HG03378 (cell line): Measurements from ENCODE around the gene MBOAT7.
A peak's percentile ranks its signal among the peaks of the same experiment; 100 is the strongest.
"Not testable (repeated sequence)": the region's sequence is repeated elsewhere in the genome, so short reads cannot be mapped to it uniquely, and the experiment has no call there.

Experiments used
- ATAC-seq: cut with Tn5 transposase; IDR thresholded peaks from one replicate; pipeline ENCODE4 v1.9.1; 2021; ENCODE audit warnings: mild to moderate bottlenecking, moderate library complexity; ENCODE audit not compliant: unreplicated experiment

The MBOAT7 gene

DNA sequence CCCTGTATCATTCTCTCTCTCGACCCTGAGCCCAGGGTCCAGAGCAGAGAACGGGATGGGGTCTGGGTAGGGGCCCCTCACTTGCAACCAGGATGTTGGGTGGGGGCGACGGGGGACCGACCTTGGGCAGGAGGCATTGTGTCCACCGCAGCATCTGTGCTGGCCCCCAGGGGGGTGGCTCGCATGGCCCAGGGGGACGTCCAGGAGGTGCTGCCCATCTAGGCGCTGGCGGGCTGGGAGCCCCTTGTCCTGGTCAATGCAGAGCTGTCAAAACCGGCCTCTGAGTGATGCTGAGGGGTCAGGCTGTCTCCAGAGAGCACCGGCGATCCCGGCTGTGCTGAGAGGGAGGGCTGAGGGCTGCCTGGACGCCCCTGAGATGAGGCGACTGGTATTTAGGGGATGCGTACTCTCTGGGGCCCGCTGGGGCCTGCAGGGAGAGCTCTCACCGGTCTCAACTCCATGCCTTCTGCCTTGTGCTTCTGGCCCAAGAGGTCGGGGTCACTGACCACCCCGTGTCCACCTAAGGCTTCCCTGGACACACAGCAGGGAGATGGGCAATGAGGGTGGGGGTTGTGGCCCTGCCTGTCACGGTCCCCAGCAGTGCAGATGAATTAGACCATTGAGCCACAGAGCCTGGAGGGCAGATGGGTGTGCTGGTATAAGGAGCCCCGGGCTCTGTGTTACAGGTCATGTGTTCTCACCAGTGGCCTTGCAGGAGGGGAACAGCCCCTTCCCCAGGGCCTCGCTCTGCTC lies 19.9 kb upstream of the MBOAT7 start:
- no peak for ATAC-seq

DNA sequence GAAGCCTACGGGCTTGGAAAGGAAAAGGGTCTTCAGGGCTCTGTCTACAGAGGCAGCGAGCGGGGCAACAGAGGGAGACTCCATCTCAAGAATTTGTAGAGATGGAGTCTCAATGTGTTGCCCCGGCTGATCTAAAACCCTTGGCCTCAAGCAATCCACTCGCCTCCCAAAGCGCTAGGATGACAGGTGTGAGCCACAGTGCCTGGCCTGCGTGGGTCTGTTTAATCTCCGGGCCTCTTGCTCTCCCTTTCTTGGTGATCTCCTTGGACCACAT lies 19.3 kb upstream of the MBOAT7 start:
- no peak for ATAC-seq

DNA sequence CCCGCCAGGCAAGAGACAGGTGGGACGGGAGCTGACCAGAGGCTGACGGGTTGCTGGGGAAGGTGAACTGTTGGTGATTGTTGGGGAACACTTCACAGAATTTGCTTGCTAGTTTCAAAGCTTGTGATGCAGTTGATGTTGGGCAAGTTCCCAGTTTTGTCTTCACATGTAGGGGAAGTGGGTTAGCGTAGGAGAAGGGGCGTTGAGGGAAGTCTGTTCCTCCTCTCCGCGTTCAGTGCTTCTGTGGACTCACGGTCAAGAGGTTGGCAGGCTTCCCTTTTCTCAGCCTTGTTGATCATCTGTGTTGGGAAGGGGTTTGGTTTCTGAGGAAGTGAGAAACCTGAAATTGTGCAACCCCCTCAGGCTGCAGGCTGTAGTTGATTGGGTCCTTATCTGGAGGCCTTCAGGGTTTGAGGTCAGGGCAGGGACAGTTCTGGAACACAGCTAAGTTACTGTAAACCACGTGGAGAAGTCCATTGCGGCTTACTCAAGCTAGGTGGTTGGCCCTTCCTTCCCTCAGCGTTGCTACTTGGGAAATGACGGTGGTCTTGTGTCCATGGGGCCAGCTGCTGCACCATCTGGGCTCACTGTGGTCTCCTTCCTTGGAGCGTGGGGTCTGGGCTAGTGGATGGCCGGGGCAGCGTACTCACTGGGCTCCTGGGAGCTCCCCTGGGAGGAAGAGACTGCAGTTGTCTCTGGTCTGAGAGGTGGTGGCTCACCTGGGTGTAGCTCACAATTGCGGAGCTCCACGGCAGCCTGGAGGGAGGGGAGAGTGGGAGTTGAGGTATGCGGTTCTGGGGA lies 18.8 kb upstream of the MBOAT7 start:
- peak; percentile 34 for ATAC-seq

DNA sequence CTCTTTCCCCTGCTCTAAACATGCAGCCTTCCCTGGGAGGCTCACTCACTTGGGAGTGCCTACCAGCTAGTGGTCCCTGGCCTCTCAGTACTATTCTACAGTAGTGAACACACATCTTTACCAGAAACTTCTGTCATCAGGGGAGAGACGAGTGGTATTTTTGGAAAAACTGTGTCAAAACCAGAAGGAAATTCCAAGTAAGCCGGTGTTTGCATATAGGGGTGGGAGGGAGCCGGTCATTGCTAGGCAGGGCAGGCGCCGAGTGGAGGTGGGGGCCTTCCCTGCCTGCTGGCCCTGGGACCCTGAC lies 18.2 kb upstream of the MBOAT7 start:
- ATAC-seq: no peak

DNA sequence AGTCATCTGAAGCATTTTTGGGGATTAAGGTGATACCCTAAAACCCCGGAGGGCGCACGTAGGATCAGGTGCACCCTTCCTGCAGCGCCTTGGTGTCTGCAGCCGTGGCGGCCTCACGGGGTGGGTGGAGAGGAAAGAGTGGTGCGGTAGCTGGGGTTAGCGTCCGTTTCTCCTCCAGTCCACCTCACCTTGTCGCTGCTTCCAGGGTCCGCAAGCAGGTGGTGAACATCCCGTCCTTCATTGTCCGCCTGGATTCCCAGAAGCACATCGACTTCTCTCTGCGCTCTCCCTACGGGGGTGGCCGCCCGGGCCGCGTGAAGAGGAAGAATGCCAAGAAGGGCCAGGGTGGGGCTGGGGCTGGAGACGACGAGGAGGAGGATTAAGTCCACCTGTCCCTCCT lies 17.8 kb upstream of the MBOAT7 start:
- not testable (repeated sequence) for ATAC-seq

DNA sequence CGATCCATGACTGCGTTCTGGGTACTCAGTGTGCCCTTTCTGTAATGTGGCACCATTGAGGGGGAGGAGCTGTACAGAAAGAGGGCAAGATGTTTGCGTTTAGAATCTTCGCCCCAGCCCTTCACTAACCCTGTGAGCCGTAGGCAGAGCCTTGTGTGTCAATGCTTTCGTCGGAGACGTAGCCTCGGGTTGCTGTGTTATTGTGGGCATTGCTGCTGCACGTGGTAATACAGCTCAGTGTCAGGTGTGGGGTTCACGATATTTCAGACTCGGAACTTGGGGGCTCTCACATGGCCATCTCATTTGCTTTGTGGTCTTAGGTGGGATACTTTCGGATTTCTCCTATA lies 17.4 kb upstream of the MBOAT7 start:
- no peak for ATAC-seq

DNA sequence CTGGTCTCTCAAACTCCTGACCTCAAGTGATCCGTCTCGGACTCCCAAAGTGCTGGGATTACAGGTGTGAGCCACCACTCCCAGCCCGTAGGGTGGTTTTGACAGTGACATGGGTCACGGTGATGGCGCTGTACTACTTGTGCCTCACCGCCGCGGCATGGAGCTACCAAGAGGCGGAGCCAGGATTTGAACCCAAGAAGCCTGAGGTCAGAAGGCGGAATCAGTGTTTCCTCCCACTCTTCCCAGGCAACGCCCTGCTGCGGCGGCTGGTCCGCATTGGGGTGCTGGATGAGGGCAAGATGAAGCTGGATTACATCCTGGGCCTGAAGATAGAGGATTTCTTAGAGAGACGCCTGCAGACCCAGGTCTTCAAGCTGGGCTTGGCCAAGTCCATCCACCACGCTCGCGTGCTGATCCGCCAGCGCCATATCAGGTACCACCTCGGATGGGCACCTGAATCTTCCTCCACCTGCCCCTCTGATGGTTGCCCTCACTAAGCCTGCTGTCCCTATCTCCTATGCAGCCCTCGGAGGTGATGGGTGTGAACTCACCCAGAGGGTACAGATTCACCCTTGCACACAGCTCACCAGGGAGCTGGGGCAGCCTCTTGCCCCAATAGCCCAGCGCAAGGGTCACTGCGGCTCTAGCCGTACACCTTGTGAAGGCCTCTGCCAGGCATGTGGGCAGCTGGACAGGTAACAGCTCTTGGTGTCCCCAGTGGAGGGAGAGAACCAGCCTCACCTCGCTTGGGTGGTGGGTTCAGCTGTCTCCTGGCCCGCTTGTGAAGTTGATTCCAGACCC lies 16.9 kb upstream of the MBOAT7 start:
- ATAC-seq: no peak

DNA sequence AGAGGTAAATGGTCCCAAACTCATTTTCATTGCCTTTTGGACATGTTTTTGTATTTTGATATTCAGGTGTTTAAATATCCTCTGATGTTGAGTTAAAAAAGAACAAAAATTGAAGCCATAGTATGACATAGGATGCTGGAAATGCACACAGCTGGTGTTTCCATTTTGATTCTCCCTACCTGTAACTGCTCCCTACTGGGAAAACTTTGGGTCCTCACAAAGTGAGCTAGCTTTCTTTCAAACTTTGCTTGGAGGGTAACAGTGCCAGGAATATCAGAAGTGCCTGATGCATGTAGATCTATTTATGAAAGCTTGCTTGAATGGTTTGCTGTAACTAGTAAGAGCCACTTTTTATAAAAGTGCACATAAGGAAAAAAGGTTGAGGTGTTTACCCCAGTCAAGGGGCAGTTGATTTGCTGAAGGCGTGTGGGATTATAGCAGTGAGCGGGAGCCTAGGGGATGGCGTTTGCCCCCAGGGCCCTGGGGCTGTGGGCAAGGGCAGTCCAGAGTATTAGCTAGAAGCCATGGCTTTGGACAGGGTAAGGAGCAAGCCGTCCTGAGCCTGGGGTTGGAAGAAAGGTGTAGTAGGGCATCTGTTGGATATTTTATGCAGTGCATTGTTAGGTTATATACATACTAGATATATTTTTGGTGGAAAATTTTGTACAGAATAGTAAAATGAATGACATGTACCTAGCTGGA lies 15.5 kb upstream of the MBOAT7 start:
- ATAC-seq: no peak

DNA sequence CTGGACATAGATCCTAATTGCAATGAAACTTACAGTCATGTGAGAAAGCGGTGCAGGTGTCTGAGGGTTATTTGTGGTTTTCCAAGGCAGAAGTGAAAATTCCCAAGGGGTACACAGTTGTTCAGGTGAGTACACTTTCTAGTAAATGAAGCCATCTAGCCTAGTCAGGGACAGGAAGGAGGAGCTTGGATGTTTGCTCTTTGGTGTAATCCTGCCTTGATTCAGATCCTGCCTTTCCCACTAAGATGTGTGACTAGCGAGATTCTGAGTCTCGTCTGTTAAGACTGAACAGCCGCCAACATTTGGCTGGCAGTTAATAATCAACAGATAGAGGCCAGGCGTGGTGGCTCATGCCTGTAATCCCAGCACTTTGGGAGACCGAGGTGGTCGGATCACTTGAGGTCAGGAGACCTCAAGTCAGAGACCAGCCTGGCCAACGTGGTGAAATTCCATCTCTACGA lies 13.8 kb upstream of the MBOAT7 start:
- no peak for ATAC-seq

DNA sequence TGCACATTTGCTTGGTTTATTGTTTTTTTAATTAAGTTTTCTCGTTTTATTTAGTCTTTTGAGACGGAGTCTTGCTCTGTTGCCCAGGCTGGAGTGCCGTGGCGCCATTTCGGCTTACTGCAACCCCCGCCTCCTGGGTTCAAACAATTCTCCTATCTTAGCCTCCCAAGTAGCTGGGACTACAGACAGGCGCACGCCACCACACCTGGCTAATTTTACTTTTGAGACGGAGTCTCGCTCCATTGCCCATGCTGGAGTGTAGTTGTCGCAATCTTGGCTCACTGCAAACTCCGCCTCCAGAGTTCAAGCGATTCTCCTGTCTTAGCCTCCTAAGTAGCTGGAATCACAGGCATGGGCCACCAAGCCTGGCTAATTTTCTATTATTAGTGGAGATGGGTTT lies 12.6 kb upstream of the MBOAT7 start:
- no peak for ATAC-seq

DNA sequence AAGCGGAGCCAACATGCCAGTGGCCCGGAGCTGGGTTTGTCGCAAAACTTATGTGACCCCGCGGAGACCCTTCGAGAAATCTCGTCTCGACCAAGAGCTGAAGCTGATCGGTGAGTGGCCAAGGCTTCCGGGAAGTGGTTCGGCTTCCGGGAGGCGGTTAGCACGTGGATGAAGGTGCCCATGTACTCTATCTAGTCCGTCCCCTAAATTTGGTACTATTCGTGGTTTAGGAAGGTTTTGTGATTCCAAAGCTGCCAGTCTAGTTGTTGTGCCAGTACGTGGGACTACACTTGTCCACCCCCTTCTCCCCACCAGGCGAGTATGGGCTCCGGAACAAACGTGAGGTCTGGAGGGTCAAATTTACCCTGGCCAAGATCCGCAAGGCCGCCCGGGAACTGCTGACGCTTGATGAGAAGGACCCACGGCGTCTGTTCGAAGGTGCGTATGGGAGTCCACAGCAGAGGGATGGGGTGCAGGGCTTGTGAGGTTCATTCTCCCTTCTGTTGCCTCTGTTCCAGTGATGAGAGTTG lies 11.9 kb upstream of the MBOAT7 start:
- ATAC-seq: no peak

DNA sequence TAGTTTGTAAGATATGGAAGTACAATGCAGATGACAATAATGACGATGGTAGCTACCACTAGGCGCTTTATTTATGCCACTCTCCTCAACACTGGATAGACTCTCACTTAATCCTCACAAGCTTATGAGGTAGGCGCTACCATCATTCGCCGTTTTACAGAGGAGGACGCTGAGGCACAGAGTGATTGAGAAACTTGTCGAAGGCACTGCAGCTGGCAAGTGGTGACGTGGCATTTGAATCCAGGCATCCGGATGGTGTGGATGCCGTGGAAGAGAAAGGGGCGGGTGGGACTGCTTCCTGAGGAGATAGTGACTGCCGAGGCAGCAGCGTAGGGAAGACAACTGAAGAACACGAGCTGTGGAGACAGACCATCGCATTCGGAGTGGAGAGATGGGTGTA lies 10.0 kb upstream of the MBOAT7 start:
- no peak for ATAC-seq

DNA sequence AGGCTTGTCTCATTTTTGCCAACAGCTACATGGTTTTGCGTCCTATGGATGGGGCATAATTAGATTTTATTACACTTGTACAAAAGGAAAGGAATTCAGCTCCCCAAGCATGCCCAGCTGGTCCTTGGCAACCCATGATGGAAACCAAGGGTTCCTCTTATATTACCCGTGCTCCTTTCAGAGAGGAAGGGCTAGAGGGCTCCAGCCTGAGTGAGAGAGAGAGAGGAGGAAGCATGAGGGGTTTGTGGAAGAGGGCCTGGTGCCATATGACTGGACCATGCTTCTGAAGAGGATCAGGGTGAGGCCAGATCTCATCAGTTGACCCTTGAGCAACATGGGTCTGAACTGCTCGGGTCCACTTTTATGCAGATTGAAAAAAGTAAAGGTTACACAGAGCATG lies 7.7 kb upstream of the MBOAT7 start:
- no peak for ATAC-seq

DNA sequence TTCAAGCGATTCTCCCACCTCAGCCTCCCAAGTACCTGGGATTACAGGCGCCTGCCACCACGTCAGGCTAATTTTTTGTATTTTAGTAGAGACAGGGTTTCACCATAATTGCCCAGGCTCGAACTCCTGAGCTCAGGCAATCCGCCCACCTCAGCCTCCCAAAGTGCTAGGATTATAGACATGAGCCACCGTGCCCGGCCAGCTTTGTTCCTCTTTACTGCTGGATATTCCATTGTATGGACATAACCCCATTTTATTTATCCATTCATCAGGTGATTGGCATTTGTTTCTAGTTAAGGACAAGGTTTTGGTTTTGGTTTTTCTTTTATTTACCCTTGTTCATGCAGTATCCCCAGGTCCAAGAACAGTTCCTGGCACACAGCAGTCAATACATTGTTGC lies 7.2 kb upstream of the MBOAT7 start:
- no peak for ATAC-seq

DNA sequence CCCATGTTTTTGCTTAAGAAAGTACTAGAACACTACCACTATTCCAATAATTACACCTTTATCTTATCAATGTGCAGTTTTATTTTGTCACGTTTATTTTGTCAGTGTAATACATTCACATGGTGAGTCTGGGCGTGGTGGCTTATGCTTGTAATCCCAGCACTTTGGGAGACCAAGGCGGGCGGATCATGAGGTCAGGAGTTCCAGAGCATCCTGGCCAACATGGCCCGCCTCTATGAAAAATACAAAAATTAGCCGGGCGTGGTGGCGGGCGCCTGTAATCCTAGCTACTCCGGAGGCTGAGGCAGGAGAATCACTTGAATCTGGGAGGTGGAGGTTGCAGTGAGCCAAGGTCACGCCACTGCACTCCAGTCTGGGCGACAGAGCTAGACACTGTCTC lies 5.1 kb upstream of the MBOAT7 start:
- not testable (repeated sequence) for ATAC-seq

DNA sequence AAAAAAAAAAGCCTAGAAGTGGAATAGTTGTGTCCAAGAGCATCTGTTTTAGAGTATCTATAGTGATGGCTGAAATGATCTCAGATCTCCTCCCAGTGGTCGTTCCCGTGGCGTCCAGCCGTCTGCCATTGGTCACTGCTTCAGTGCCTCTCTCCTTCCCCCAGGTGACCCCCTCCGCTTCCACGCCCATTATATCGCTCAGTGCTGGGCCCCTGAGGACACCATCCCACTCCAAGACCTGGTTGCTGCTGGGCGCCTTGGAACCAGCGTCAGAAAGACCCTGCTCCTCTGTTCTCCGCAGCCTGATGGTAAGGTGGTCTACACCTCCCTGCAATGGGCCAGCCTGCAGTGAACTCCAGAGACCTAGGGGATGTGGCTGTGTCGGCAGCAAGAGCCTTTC lies 3.6 kb upstream of the MBOAT7 start:
- ATAC-seq: no peak

DNA sequence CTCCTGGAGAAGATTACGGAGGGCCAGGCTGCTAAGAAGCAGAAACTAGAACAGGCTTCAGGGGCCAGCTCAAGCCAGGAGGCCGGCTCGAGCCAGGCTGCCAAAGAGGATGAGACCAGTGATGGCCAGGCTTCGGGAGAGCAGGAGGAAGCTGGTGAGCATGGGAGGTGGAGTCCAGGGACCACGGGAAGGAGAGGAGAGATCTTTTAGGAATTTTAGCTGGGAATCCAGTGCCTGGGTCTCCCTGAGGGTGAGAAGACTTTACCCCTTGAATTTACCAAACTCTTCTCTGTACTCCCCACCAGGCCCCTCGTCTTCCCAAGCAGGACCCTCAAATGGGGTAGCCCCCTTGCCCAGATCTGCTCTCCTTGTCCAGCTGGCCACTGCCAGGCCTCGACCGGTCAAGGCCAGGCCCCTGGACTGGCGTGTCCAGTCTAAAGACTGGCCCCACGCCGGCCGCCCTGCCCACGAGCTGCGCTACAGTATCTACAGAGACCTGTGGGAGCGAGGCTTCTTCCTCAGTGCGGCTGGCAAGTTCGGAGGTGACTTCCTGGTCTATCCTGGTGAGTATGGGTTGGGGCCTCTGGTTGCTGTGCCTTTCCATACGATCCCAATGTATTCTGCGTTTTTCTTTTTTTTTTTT lies 2.6 kb upstream of the MBOAT7 start:
- no peak for ATAC-seq

DNA sequence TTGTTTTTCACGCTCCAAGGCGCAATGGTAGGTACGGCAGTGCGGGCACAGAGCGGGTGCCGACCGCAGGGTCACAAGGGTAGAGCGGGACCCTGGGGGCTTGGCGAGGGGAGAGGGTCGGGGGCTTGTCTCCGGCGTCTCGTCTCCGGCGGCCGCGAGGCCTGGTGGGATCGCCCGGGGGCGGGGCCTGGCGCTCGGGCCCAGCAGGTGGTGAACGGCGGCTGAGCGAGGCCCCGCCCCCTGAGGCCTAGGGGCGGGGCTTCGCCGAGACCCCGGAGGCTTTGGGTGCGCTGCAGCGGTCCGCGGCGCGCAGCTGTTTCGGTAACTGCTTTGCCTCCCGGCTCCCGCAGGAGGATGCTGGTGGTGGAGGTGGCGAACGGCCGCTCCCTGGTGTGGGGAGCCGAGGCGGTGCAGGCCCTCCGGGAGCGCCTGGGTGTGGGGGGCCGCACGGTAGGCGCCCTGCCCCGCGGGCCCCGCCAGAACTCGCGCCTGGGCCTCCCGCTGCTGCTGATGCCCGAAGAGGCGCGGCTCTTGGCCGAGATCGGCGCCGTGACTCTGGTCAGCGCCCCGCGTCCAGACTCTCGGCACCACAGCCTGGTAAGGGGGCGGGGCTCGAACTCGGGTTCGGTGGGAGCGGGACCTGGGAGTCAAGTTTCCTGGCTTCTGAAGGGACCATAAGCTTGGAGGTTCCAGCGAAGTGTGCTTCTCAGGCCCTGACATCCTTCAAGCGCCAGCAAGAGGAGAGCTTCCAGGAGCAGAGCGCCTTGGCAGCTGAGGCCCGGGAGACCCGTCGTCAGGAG lies 1.8 kb upstream of the MBOAT7 start, which contains the start of gene TSEN34:
TSS of gene TSEN34 (plus strand) at position 298 of the 800 bp plus-strand sequence. CDS start at position 355, 57 bp downstream.
- peak; percentile 9 for ATAC-seq

DNA sequence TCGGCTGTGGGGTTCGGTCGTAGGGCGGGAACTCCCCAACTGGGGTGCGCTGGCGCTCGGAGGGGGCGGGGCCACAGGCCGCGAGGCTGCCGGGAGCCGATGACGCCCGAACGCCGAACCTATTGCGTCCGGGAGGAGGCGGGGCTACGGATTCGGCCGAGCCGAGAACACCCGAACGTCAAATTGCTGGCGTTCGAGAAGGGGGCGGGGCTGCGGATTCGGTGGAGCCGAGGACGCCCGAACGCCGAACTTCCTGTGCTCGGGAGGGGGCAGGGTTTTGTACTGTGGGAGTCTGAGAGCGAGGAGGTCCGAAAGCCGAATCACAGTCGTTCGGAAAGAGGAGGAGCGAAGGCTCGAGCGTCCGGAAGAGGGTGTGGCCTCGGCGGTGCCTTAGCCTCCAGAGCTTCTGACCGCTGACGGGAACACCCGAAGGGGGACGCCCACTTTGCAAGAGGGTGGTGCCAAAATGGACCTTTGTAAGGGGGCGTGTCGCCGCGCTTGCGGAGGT lies 1.2 kb upstream of the MBOAT7 start:
- ATAC-seq: peak; percentile 52
